Activated CD4-positive, alpha-beta memory T cell treated with anti-CD3 and anti-CD28 coated beads, Interleukin-2, amount 10 ng/mL, durations not matched to agents 7 days and 5 days (primary cell): ENCODE data around the gene CEL. TPM values are rescaled to one million over a fixed set of nuclear protein-coding genes. Genes with fewer than 3 reads are reported as not detected.

Experiments
- CTCF ChIA-PET: fragments of 350-600 bp; sonication (Branson Sonifier 250); formaldehyde crosslinking; loops from one replicate; lab custom pipeline; 2021; ENCODE audit warnings: antibody characterized with exemption, inconsistent platforms; lab: Charles Lee
- POLR2A ChIA-PET: fragments of 350-600 bp; sonication (Branson Sonifier 250); formaldehyde crosslinking; loops from one replicate; lab custom pipeline; 2021; ENCODE audit warnings: antibody characterized with exemption; lab: Charles Lee
- DNase-seq: peaks from one replicate; pipeline ENCODE4 v3.0.0-alpha.2; 2020
- H3K27ac Mint-ChIP-seq: one replicate; pipeline ENCODE4 v1.8.0; 2021; ENCODE audit warnings: mild to moderate bottlenecking, mixed read lengths
- H3K27me3 Mint-ChIP-seq: one replicate; pipeline ENCODE4 v1.8.0; 2021; ENCODE audit warnings: mixed read lengths
- H3K36me3 Mint-ChIP-seq: one replicate; pipeline ENCODE4 v1.8.0; 2021; ENCODE audit warnings: low read depth, mixed read lengths
- H3K4me1 Mint-ChIP-seq: one replicate; pipeline ENCODE4 v1.8.0; 2021; ENCODE audit warnings: mixed read lengths
- H3K4me3 Mint-ChIP-seq: one replicate; pipeline ENCODE4 v1.8.0; 2021; ENCODE audit warnings: mild to moderate bottlenecking, mixed read lengths
- H3K9me3 Mint-ChIP-seq: one replicate; pipeline ENCODE4 v1.8.0; 2021; ENCODE audit warnings: mixed read lengths
- total RNA-seq, 2 experiments: library from RNA; stranded (reverse); gene quantifications; one replicate each; pipeline ENCODE4 v1.2.3, GENCODE V29; 2021

CEL gene
- total RNA-seq, 2 experiments from 2014 or later, result 1.1 to 1.4 TPM

GRCh38 chr9:133113163-133113948 lies 51.6 kb downstream of the CEL start:
- CTCF ChIA-PET, result interaction anchor here (8.3 kb wide), 1 partner anchor 30 kb away, joined by 93 read pairs; no protein-coding TSS in a partner anchor

GRCh38 chr9:133113949-133114885 lies 52.4 kb downstream of the CEL start:
- peaks cover 73% of the 10 kb centered on the region for H3K4me1 Mint-ChIP-seq
- H3K27ac Mint-ChIP-seq, result peak overlapping the region; percentile 87
- H3K9me3 Mint-ChIP-seq, result no peaks in the 10 kb centered on the region

More at GRCh38 chr9:133113163-133113948, 51.6 kb downstream of the CEL start:
- H3K9me3 Mint-ChIP-seq, result no peaks in the 10 kb centered on the region
- peaks cover 32% of the 10 kb centered on the region for H3K36me3 Mint-ChIP-seq
- no peaks in the 10 kb centered on the region for H3K27me3 Mint-ChIP-seq
- H3K4me1 Mint-ChIP-seq, result peaks cover 66% of the 10 kb centered on the region
- POLR2A ChIA-PET, result interaction anchor here (1.5 to 12.7 kb wide), 3 partner anchors 11 to 33 kb away, joined by 3 to 148 read pairs (median 131); no protein-coding TSS in a partner anchor
- DNase-seq, result no peak
- H3K4me3 Mint-ChIP-seq, result no peak overlapping the region
- peak overlapping the region; percentile 76 for H3K27ac Mint-ChIP-seq

GRCh38 chr9:133114886-133115603 lies 53.3 kb downstream of the CEL start:
- Mint-ChIP-seq H3K27ac (peak overlapping the region; percentile 87), H3K9me3 (no peaks in the 10 kb centered on the region), H3K36me3 (peaks cover 18% of the 10 kb centered on the region), H3K27me3 (no peaks in the 10 kb centered on the region), H3K4me1 (peaks cover 78% of the 10 kb centered on the region), H3K4me3 (peak overlapping the region; percentile 35)
- CTCF ChIA-PET, result interaction anchor here (1.0 to 8.3 kb wide), 5 partner anchors 13 to 33 kb away, joined by 3 to 93 read pairs (median 5); no protein-coding TSS in a partner anchor
- no peak for DNase-seq
- POLR2A ChIA-PET, result interaction anchor here (1.0 to 12.7 kb wide), 7 partner anchors 9 to 84 kb away, joined by 4 to 148 read pairs (median 5); partner anchors contain the start of gene GTF3C5

More at GRCh38 chr9:133113949-133114885, 52.4 kb downstream of the CEL start:
- no peak for DNase-seq
- ChIA-PET POLR2A (interaction anchor here (1.5 to 12.7 kb wide), 4 partner anchors 12 to 83 kb away, joined by 3 to 148 read pairs (median 72); partner anchors contain the start of gene GTF3C5), CTCF (interaction anchor here (0.7 to 8.3 kb wide), 3 partner anchors 29 to 57 kb away, joined by 3 to 93 read pairs (median 4); no protein-coding TSS in a partner anchor)
- H3K36me3 Mint-ChIP-seq, result peaks cover 26% of the 10 kb centered on the region
- H3K27me3 Mint-ChIP-seq, result no peaks in the 10 kb centered on the region
- H3K4me3 Mint-ChIP-seq, result no peak overlapping the region

GRCh38 chr9:133115604-133116345 lies 54.0 kb downstream of the CEL start:
- Mint-ChIP-seq H3K4me1 (peaks cover 83% of the 10 kb centered on the region), H3K36me3 (peaks cover 14% of the 10 kb centered on the region), H3K9me3 (no peaks in the 10 kb centered on the region), H3K4me3 (peak overlapping the region; percentile 35), H3K27me3 (no peaks in the 10 kb centered on the region), H3K27ac (peak overlapping the region; percentile 87)
- POLR2A ChIA-PET, result interaction anchor here (1.0 to 12.7 kb wide), 7 partner anchors 10 to 85 kb away, joined by 4 to 148 read pairs (median 5); partner anchors contain the start of gene GTF3C5
- CTCF ChIA-PET, result interaction anchor here (1.0 to 8.3 kb wide), 5 partner anchors 13 to 32 kb away, joined by 3 to 93 read pairs (median 5); no protein-coding TSS in a partner anchor
- DNase-seq, result peak; percentile 79

- peaks cover 85% of the 10 kb centered on the region for H3K4me1 Mint-ChIP-seq
- POLR2A ChIA-PET, result interaction anchor here (1.0 to 12.7 kb wide), 10 partner anchors 8 to 86 kb away, joined by 3 to 148 read pairs (median 6); partner anchors contain the start of gene GTF3C5
- CTCF ChIA-PET, result interaction anchor here (1.0 to 8.3 kb wide), 5 partner anchors 14 to 31 kb away, joined by 3 to 93 read pairs (median 5); no protein-coding TSS in a partner anchor
- H3K27ac Mint-ChIP-seq, result peak overlapping the region; percentile 87
- H3K27me3 Mint-ChIP-seq, result no peaks in the 10 kb centered on the region
- peaks cover 11% of the 10 kb centered on the region for H3K36me3 Mint-ChIP-seq
- H3K9me3 Mint-ChIP-seq, result no peaks in the 10 kb centered on the region
- no peak overlapping the region for H3K4me3 Mint-ChIP-seq
- DNase-seq, result no peak
Measured at GRCh38 chr9:133116346-133117231, 54.8 kb downstream of the CEL start.

GRCh38 chr9:133117271-133118178 lies 55.7 kb downstream of the CEL start:
- H3K9me3 Mint-ChIP-seq, result no peaks in the 10 kb centered on the region

GRCh38 chr9:133118179-133118520 lies 56.4 kb downstream of the CEL start:
- H3K9me3 Mint-ChIP-seq, result no peaks in the 10 kb centered on the region
- H3K4me3 Mint-ChIP-seq, result no peak overlapping the region
- peaks cover 86% of the 10 kb centered on the region for H3K4me1 Mint-ChIP-seq
- H3K27me3 Mint-ChIP-seq, result no peaks in the 10 kb centered on the region
- ChIA-PET CTCF (interaction anchor here (3.7 to 8.3 kb wide), 2 partner anchors 26 to 29 kb away, joined by 28 to 93 read pairs; no protein-coding TSS in a partner anchor), POLR2A (interaction anchor here (1.3 to 12.7 kb wide), 5 partner anchors 8 to 87 kb away, joined by 5 to 148 read pairs (median 6); partner anchors contain the start of gene GTF3C5)
- DNase-seq, result no peak
- H3K36me3 Mint-ChIP-seq, result peaks cover 9% of the 10 kb centered on the region
- H3K27ac Mint-ChIP-seq, result no peak overlapping the region

More at GRCh38 chr9:133117271-133118178, 55.7 kb downstream of the CEL start:
- Mint-ChIP-seq H3K4me3 (no peak overlapping the region), H3K27me3 (no peaks in the 10 kb centered on the region), H3K4me1 (peaks cover 88% of the 10 kb centered on the region), H3K36me3 (peaks cover 9% of the 10 kb centered on the region), H3K27ac (peak overlapping the region; percentile 87)
- ChIA-PET CTCF (interaction anchor here (3.7 to 8.3 kb wide), 2 partner anchors 26 to 30 kb away, joined by 28 to 93 read pairs; no protein-coding TSS in a partner anchor), POLR2A (interaction anchor here (1.3 to 12.7 kb wide), 6 partner anchors 9 to 86 kb away, joined by 3 to 148 read pairs (median 6); partner anchors contain the start of gene GTF3C5)
- DNase-seq, result no peak

- peak overlapping the region; percentile 16 for H3K27ac Mint-ChIP-seq
- ChIA-PET POLR2A (interaction anchor here (12.1 to 12.7 kb wide), 2 partner anchors 15 to 28 kb away, joined by 131 to 148 read pairs; no protein-coding TSS in a partner anchor), CTCF (interaction anchor here (3.7 to 8.3 kb wide), 2 partner anchors 25 to 29 kb away, joined by 28 to 93 read pairs; no protein-coding TSS in a partner anchor)
- peak overlapping the region; percentile 38 for H3K4me3 Mint-ChIP-seq
- DNase-seq, result no peak
- H3K4me1 Mint-ChIP-seq, result peaks cover 86% of the 10 kb centered on the region
- H3K27me3 Mint-ChIP-seq, result no peaks in the 10 kb centered on the region
- H3K9me3 Mint-ChIP-seq, result no peaks in the 10 kb centered on the region
- H3K36me3 Mint-ChIP-seq, result peaks cover 9% of the 10 kb centered on the region
Measured at GRCh38 chr9:133118568-133118967, 56.8 kb downstream of the CEL start.

- Mint-ChIP-seq H3K27me3 (no peaks in the 10 kb centered on the region), H3K27ac (no peak overlapping the region), H3K4me3 (peak overlapping the region; percentile 44), H3K36me3 (peaks cover 13% of the 10 kb centered on the region), H3K9me3 (no peaks in the 10 kb centered on the region), H3K4me1 (peaks cover 86% of the 10 kb centered on the region)
- DNase-seq, result no peak
- CTCF ChIA-PET, result interaction anchor here (0.5 to 8.3 kb wide), 4 partner anchors 24 to 31 kb away, joined by 3 to 93 read pairs (median 16); no protein-coding TSS in a partner anchor
- POLR2A ChIA-PET, result interaction anchor here (1.3 to 12.7 kb wide), 3 partner anchors 11 to 27 kb away, joined by 5 to 148 read pairs (median 131); no protein-coding TSS in a partner anchor
Measured at GRCh38 chr9:133119103-133119845, 57.5 kb downstream of the CEL start.
